ENCODE data around the gene C1QTNF2.

Gene C1QTNF2

DNA sequence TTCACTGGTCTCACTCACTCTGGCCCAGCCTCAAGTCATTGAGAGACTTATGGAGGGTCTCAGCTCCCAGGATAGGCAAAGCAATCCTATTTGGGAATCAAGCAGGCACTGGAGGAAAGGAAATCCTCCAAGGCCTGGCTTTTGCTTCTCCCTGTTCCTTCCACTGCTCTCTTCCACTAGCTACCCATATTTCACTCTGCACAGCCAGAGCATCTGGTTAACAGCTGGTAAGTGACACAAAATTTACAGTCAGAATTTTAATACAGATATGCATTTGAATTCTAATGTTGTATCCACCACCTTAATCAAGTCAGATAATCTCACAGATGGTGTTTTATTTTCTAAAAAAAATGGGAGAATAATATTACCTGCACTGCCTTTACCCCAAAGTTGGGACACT is 868 bp upstream of the C1QTNF2 start:
- DNase-seq: no peak

DNA sequence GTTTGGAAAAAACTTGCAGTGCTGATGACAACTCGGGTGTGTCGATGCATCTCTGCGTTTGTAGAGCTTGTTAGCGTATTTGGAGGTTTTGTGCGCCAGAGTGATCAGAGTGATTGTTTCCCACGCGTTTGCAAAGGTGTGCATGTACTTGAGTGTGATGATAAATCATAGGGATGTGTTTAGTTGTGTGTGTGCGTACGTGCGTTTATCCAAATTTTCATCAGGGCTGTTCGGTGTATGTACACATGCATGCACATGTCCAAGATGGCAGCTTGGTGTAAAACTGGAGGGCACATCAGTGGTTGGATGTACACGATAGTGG is 248 bp upstream of the C1QTNF2 start:
- no peak for DNase-seq

GRCh38 chr5:160367885-160368284 is 2.5 kb downstream of the C1QTNF2 start:
- no peak for DNase-seq

DNA sequence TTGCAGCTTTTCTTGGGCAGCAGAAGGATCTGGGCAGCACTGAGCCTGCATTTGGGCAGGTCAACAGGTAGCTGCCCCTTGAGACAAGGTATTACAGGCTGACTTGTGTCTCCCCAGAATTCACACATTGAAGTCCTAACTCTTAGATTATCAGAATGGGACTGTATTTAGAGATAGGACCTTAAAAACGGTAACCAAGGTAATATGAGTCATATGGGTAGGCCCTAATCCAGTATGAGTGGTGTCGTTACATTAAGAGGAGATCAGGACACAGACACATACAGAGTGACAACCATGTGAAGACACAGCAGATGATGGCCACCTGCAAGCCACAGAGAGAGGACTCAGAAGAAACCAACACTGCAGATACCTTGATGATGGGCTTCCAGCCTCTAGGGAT is 3.2 kb downstream of the C1QTNF2 start:
- DNase-seq: no peak

GRCh38 chr5:160366230-160366629 is 4.2 kb downstream of the C1QTNF2 start:
- no peak for DNase-seq

DNA sequence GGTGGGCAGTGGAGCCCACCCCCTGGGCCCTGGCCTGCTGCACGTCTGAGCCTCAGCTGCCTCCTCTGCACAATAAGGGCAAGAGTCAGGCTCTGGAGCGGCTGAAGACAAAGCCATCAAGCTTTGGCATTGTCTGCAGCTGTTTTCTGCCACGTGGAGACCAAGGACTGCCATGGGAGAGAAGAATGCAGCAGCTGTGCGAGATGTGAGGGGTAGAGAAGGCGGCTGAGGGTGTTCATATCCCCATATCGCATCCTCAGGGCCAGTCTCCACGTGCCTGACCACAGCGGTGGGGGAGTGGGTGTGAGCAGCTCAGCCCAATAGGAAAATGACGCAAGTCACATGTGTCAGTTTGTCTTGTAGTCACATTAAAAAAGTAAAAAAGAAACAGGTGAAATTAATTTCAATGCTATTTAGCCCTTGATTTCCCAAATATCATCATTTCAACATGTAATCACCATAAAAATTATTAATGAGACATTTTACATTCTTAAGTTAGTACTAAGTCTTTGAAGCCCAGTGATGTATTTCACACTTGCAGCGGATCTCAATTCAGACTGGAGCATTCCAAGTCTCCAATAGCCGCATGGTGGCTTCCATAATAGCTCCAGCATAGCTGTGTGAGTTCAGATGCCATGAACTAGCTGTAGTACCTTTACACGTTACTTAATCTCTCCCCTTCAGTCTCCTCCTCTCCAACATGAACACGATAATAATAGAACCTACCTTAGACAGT is 6.6 kb downstream of the C1QTNF2 start:
- DNase-seq: no peak

DNA sequence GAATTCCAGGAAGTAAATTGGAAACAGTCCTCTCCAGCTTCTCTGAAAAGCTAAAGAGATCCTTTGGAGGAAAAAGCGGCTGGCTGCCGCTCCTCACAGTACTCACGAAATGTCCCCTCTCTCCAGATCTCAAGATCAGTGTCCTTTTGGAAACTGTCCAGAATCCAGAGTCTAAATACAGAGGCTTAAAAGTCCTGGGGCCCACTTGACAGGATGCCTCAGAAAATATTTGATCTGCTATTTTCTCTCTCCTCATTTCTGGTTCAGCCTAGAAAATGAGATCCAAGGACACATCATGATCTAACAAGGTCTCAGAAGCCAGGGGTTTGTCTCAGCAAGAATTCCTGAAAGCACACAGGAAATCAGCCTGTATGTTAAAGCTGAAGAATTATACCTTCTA is 7.2 kb downstream of the C1QTNF2 start:
- DNase-seq: no peak

DNA sequence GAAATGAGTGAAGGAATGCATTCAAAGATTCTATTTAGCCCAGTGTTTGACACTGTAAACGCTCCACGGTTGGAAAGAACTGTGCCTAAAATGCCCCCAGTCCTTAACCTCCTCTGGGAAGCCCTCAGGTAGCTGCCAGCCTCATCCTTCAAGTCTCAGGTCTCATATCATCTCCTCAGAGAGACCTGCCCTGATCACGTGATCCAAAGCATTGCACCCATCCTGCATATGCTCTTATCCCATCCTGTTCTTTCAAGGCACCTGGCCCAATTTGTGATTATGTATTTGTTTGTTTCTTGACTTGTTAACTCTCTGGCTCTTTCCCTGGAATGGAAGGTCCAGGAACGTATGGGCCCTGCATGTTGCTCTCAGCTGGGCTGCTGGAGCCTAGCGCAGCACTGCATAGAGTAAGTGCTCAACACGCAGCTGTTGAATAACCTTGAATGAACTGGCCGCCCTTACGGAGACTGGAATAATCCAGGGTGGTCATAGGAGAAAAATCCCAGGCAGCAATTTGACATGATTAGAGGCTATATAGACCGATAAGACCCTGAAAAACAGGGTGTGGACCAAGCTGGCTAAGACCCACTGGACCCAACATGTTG is 8.7 kb downstream of the C1QTNF2 start:
- no peak for DNase-seq

GRCh38 chr5:160360310-160360709 is 10.1 kb downstream of the C1QTNF2 start:
- DNase-seq: no peak

GRCh38 chr5:160359816-160360215 is 10.6 kb downstream of the C1QTNF2 start:
- DNase-seq: no peak

DNA sequence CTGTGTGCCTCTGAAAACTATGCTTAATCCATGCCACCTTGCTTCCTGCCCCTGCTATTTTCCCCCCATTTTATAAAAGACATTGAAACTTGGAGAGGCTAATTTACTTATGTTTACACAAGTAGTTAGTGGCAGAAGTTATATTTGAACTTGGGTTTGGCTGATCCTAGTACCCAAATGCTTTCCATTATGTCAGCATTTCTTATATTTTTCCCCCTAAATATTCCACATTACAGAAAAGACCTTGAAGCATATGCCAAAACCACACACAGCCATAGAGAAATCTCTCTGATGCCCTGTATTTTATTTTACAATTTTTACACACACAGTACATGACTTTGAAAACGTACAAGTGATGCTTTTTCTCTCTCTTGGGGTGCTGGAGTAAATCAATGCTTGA is 11.2 kb downstream of the C1QTNF2 start:
- DNase-seq: no peak

- no peak for DNase-seq
Measured at GRCh38 chr5:160357861-160358411, 12.5 kb downstream of the C1QTNF2 start.

- DNase-seq: no peak
Measured at GRCh38 chr5:160357394-160357793, 13.0 kb downstream of the C1QTNF2 start.

DNA sequence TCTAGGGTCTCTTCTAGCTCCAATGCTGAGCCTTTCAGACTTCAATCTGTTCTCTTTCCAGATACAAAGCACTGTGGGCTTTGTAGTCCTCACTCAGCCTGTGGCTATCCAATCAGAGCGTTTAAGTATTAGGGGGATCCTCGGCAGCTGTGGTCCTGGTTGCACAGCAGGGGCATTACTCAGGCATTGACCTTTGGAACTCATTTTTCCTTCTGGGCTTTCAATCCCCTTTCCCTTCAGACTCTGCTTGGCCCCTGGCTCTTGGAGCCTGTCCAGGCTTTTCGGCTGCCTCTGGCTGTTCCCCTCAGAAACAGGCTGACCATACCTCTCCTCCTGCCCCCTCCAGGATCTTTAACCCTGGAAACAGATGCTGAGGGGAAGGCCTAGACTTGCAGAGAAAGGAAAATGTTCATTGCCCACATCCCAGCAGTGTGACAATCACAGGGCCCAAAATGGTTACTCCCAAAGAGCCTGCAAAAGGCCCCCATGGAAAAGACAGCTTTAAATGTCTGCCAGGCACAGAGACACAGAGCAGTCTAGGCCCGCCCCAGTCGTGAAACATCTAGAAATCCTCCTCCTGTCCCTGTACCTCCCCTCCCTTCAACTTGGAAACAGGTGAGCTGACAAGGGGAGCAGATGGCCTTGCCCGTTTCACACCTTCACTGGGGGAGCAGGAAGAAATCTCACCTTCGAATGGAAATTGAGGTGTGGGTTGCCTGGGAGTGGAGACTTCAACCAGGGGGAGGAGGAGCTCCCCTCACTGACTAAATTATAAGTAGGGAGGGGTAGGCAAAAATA is 13.7 kb downstream of the C1QTNF2 start:
- no peak for DNase-seq

DNA sequence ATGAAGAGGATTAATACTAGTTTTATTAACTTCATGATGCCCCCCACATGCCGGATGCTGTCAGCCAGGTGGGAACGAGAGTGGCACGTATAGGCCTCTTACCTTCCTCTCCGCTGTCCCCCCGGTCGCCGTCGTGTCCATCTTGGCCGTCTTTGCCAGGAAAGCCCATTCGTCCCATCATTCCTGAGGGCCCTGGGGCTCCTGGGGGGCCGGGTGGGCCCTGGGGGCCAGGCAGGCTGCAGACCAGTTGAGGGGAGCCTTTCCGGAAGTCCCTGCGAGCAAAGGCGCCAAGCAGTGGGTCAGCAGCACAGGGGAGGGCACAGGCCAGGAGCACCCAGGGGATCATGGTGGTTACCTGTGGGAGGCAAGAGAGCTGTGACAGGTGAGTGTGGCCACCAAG is 15.8 kb downstream of the C1QTNF2 start:
- DNase-seq: no peak

GRCh38 chr5:160353379-160353778 is 17.0 kb downstream of the C1QTNF2 start:
- no peak for DNase-seq

- DNase-seq: no peak
Measured at GRCh38 chr5:160352308-160352707, 18.1 kb downstream of the C1QTNF2 start.

GRCh38 chr5:160349935-160350303 is 20.5 kb downstream of the C1QTNF2 start:
- DNase-seq: no peak

DNA sequence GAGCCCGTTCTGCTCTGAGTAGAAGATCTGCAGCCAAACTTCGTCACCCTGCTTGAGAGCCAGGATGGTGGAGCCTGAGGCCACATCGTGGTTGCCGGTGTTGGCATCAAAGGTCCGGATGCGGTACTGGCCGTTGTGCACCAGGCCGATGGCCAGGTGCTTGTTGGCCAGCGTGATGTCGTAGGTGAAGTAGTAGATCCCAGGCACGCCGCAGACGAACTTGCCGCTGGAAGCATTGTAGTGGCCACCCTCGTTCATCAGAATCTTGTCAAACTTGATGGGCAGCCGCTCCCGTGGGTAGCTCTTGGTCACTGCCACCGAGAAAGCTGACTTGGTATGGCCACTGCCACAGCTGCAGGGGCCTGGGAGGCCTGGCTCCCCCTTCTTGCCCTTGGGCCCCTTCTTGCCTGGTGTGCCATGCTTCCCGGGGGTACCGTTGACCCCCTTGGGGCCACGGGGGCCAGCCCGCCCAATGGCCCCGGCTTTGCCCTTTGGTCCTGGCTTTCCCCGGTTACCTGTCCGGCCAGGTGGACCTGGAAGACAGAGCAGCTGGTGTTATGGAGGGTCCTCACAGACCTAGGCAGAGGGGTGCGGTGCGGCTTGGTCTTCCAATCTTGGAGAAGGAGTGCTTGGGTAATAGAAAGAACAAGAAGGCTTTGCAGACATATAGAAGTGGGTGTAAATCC is 21.0 kb downstream of the C1QTNF2 start:
- DNase-seq: no peak

- no peak for DNase-seq
Measured at GRCh38 chr5:160348080-160348479, 22.3 kb downstream of the C1QTNF2 start.

DNA sequence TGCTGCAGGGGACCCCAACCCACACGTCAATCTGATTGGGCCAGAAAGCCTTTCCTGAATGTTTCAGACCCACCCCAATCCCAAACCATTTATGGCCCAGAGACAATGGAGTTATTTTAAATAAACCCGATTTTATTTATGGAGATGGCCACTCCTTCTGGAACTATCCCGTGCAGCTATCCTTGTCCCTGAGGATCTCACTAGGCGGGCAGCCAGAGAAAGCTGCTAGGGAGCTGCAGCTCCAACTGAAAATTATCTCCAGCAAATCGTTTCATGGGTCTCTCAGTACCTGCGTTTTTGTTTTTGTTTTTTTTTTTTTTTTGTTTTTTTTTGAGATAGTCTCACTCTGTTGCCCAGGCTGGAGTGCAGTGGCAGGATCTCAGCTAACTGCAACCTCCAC is 23.0 kb downstream of the C1QTNF2 start:
- no peak for DNase-seq

DNA sequence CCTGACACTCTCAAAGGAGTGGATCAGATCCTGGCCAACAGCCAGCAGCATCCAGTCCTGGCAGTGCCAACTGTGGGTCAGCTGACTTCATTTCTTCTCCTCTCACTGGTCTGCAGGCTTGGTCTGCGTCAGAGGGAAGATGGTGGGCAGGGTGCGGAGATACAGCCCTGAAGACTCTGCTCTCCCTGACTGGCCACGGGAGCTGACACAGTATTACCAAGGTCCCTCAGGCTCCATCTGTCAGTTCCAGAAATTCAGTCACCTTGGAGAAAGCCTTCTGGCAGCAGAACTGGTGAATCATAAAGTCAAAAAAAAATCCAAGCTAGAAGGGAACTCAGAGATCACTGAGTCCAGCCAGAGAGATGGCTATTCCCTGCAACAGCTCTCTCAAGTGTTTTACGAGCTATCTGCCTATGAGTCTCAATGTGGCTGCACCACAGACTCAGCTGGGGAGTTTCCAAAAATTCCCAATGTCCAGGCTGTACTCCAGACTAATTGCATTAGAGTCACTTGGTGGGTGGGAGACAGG is 27.9 kb downstream of the C1QTNF2 start:
- DNase-seq: no peak

DNA sequence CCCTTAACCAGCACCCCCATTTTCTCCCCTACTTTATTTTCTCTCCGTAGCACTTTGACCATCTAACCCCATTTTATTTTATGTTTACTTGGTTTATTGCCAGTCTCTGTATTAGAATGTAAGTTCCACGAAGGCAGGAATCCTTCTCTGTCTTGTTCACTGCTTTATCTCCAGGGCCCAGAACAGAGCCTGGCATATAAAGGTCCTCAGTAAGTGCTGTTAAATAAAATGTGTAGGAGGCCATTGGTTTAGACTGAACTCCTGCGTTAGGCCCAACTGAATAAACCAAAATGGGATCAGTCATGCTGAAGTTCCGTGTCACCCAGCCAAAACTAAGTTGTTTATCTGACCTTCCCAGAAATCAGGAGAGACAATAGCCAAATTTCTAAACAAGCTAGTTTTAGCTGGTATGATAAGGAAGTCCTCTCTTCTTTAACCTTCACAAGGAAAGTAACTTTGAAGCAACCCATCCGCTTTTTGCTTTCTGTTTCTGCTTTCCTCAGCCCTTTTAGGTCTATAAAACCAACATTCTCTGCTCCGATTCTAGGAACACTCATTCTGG is 29.0 kb downstream of the C1QTNF2 start:
- no peak for DNase-seq

All from central memory CD4-positive, alpha-beta T cell (primary cell).